ENCODE measurements around the gene GUCA1C. TPM values are rescaled to one million over a fixed set of nuclear protein-coding genes. Genes with fewer than 3 reads are reported as not detected.

The GUCA1C gene
- polyA plus RNA-seq (2012; ENCODE audit: low read depth, missing spikeins) = not detected

DNA sequence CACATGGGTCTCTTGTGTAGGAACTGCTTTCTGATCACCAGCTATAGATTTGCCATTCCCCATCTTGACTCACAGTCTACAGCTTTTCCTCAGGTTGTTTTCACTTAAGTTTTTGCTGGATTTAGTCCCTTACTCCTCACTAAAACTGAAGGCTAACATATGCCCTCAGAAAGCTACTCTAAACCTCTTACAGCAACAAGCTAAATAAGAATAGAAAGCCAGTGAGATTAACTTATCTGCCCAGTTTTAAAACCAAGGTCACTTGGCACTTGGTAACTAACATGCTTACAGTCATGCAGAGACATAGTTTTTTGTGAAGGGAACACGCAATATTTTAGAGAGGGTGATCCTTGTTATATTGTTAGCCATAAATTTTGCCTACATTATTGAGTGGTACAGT lies at the start of gene GUCA1C:
GUCA1C (minus strand) TSS at position 180 of the 400 bp plus-strand sequence; CDS start at position 63, 117 bp downstream.
- FAIRE-seq (no peak), DNase-seq (ENCODE audit: insufficient read length, low spot score) (no peak)
- TF ChIP-seq POLR2A (IDR thresholded peaks at IDR 0.05; ENCODE audit: low read depth, low read length) = no peak
- TF ChIP-seq PAX5 (IDR thresholded peaks at IDR 0.05; ENCODE audit: insufficient read depth, low read length, severe bottlenecking) = no peak
- no peak for TF ChIP-seq TAF1 (IDR thresholded peaks at IDR 0.05; ENCODE audit: low read depth, low read length)
- no peak for TF ChIP-seq SPI1 (IDR thresholded peaks at IDR 0.05; ENCODE audit: low read depth, low read length)
- no peak for TF ChIP-seq POLR2AphosphoS5 (IDR thresholded peaks at IDR 0.05; ENCODE audit: low read depth, low read length)
- no peak for TF ChIP-seq POU2F2 (IDR thresholded peaks at IDR 0.05; ENCODE audit: low read depth, low read length)

DNA sequence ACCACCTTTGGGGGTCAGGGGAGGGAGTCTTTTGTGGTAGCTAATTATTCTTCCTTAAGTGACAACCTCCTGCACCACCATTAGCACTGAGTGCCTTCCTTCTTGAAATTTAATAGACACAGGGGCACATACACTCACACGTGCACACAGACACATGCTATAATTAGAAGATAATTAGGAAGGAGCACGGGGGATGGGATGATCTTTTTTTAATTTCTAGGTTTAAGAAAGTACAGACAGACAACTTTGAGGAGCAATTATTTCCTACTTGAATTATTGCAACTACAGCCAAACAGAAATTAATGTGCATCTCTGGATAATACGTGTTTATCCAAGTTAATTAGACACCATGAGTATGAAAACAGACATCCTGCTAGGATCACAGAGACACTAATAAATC lies 44.8 kb upstream of the GUCA1C start:
- no peak for DNase-seq (ENCODE audit: insufficient read length, low spot score)
- no peak for TF ChIP-seq PAX5 (IDR thresholded peaks at IDR 0.05; ENCODE audit: insufficient read depth, low read length, severe bottlenecking)
- TF ChIP-seq POLR2A (IDR thresholded peaks at IDR 0.05; ENCODE audit: low read depth, low read length) = no peak
- TF ChIP-seq POU2F2 (IDR thresholded peaks at IDR 0.05; ENCODE audit: low read depth, low read length) = no peak
- no peak for TF ChIP-seq POLR2AphosphoS5 (IDR thresholded peaks at IDR 0.05; ENCODE audit: low read depth, low read length)
- no peak for TF ChIP-seq TAF1 (IDR thresholded peaks at IDR 0.05; ENCODE audit: low read depth, low read length)
- TF ChIP-seq SPI1 (IDR thresholded peaks at IDR 0.05; ENCODE audit: low read depth, low read length) = no peak
- FAIRE-seq = no peak

- no peak for DNase-seq (ENCODE audit: insufficient read length, low spot score)
- TF ChIP-seq TAF1 (IDR thresholded peaks at IDR 0.05; ENCODE audit: low read depth, low read length) = no peak
- no peak for TF ChIP-seq POLR2AphosphoS5 (IDR thresholded peaks at IDR 0.05; ENCODE audit: low read depth, low read length)
- TF ChIP-seq POU2F2 (IDR thresholded peaks at IDR 0.05; ENCODE audit: low read depth, low read length) = no peak
- TF ChIP-seq POLR2A (IDR thresholded peaks at IDR 0.05; ENCODE audit: low read depth, low read length) = no peak
- no peak for TF ChIP-seq PAX5 (IDR thresholded peaks at IDR 0.05; ENCODE audit: insufficient read depth, low read length, severe bottlenecking)
- no peak for TF ChIP-seq SPI1 (IDR thresholded peaks at IDR 0.05; ENCODE audit: low read depth, low read length)
- FAIRE-seq = no peak
These were observed 32.2 kb upstream of the GUCA1C start for GRCh38 chr3:108985844-108986243.

GRCh38 chr3:108983051-108983450 lies 29.4 kb upstream of the GUCA1C start:
- no peak for TF ChIP-seq PAX5 (IDR thresholded peaks at IDR 0.05; ENCODE audit: insufficient read depth, low read length, severe bottlenecking)
- no peak for TF ChIP-seq SPI1 (IDR thresholded peaks at IDR 0.05; ENCODE audit: low read depth, low read length)
- TF ChIP-seq POLR2AphosphoS5 (IDR thresholded peaks at IDR 0.05; ENCODE audit: low read depth, low read length) = no peak
- no peak for TF ChIP-seq POLR2A (IDR thresholded peaks at IDR 0.05; ENCODE audit: low read depth, low read length)
- TF ChIP-seq POU2F2 (IDR thresholded peaks at IDR 0.05; ENCODE audit: low read depth, low read length) = no peak
- TF ChIP-seq TAF1 (IDR thresholded peaks at IDR 0.05; ENCODE audit: low read depth, low read length) = no peak
- DNase-seq (ENCODE audit: insufficient read length, low spot score) = no peak
- FAIRE-seq = no peak

- TF ChIP-seq POLR2AphosphoS5 (IDR thresholded peaks at IDR 0.05; ENCODE audit: low read depth, low read length) (no peak), PAX5 (IDR thresholded peaks at IDR 0.05; ENCODE audit: insufficient read depth, low read length, severe bottlenecking) (no peak), POLR2A (IDR thresholded peaks at IDR 0.05; ENCODE audit: low read depth, low read length) (no peak), POU2F2 (IDR thresholded peaks at IDR 0.05; ENCODE audit: low read depth, low read length) (no peak), TAF1 (IDR thresholded peaks at IDR 0.05; ENCODE audit: low read depth, low read length) (no peak), SPI1 (IDR thresholded peaks at IDR 0.05; ENCODE audit: low read depth, low read length) (no peak)
- FAIRE-seq = no peak
- DNase-seq (ENCODE audit: insufficient read length, low spot score) = no peak
These were observed 22.4 kb upstream of the GUCA1C start for GRCh38 chr3:108976058-108976457.

DNA sequence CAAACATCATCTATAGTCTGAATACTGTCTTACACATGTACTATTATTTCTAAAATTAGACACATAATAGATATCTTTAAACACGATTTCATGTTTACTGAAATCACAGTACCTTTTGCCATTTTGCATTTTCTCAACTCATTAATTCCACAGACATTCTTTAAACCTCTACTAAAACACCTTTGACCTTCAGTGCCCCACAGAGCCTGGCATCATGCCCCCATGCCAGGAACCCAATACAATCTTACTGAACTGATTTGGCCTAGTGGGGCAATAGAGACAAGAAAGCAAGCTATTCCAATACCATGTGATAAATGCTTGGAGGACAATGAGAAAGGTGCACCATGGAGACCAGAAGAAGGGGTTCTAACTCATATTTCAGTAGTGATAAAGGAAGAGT lies 19.3 kb upstream of the GUCA1C start:
- no peak for TF ChIP-seq POU2F2 (IDR thresholded peaks at IDR 0.05; ENCODE audit: low read depth, low read length)
- no peak for TF ChIP-seq PAX5 (IDR thresholded peaks at IDR 0.05; ENCODE audit: insufficient read depth, low read length, severe bottlenecking)
- TF ChIP-seq POLR2AphosphoS5 (IDR thresholded peaks at IDR 0.05; ENCODE audit: low read depth, low read length) = no peak
- TF ChIP-seq POLR2A (IDR thresholded peaks at IDR 0.05; ENCODE audit: low read depth, low read length) = no peak
- TF ChIP-seq SPI1 (IDR thresholded peaks at IDR 0.05; ENCODE audit: low read depth, low read length) = no peak
- TF ChIP-seq TAF1 (IDR thresholded peaks at IDR 0.05; ENCODE audit: low read depth, low read length) = no peak
- DNase-seq (ENCODE audit: insufficient read length, low spot score) = no peak
- no peak for FAIRE-seq

DNA sequence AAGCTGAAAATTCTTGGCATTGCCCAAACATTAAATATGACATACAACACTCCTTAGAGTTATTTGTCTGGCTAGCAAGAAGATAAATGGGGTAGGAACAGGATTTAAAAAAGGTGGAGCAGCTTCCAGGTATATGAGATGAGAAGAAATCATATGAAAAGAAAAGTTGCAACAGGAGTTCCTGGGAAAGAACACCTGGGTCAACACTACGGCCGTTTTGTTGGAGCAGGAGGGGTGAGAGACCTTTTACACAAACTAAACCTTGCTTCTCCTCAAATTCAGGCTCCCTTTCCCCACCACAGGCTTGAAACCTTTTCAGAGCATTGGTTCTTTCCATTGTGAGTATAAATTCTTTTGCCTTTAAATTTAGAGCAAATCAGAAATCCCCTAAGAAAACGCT lies 18.8 kb upstream of the GUCA1C start:
- DNase-seq (ENCODE audit: insufficient read length, low spot score) (no peak), FAIRE-seq (no peak)
- TF ChIP-seq POU2F2 (IDR thresholded peaks at IDR 0.05; ENCODE audit: low read depth, low read length) = no peak
- no peak for TF ChIP-seq POLR2A (IDR thresholded peaks at IDR 0.05; ENCODE audit: low read depth, low read length)
- TF ChIP-seq POLR2AphosphoS5 (IDR thresholded peaks at IDR 0.05; ENCODE audit: low read depth, low read length) = no peak
- no peak for TF ChIP-seq SPI1 (IDR thresholded peaks at IDR 0.05; ENCODE audit: low read depth, low read length)
- TF ChIP-seq TAF1 (IDR thresholded peaks at IDR 0.05; ENCODE audit: low read depth, low read length) = no peak
- no peak for TF ChIP-seq PAX5 (IDR thresholded peaks at IDR 0.05; ENCODE audit: insufficient read depth, low read length, severe bottlenecking)

GRCh38 chr3:108970561-108970960 lies 16.9 kb upstream of the GUCA1C start:
- no peak for DNase-seq (ENCODE audit: insufficient read length, low spot score)
- no peak for FAIRE-seq
- no peak for TF ChIP-seq TAF1 (IDR thresholded peaks at IDR 0.05; ENCODE audit: low read depth, low read length)
- no peak for TF ChIP-seq PAX5 (IDR thresholded peaks at IDR 0.05; ENCODE audit: insufficient read depth, low read length, severe bottlenecking)
- TF ChIP-seq SPI1 (IDR thresholded peaks at IDR 0.05; ENCODE audit: low read depth, low read length) = no peak
- no peak for TF ChIP-seq POLR2A (IDR thresholded peaks at IDR 0.05; ENCODE audit: low read depth, low read length)
- TF ChIP-seq POU2F2 (IDR thresholded peaks at IDR 0.05; ENCODE audit: low read depth, low read length) = no peak
- no peak for TF ChIP-seq POLR2AphosphoS5 (IDR thresholded peaks at IDR 0.05; ENCODE audit: low read depth, low read length)

DNA sequence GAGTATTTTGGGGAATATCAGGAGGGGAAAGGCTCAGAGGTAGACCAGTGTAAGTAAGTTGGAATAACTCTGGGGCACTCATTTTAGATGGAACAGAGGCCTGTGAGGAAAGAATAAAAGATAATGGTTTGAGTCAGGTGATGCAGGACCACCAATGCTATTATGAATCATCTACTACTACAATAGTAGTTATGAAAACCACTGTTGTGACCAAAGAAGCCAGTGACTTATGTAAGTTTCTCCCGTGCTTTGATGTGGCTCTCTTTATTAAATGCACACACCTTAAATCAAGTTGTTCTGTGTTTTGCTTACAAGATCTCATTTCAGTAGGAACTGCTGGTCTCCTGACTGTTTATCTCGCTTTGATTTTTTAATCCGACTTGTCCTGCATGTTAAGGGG lies 13.1 kb upstream of the GUCA1C start:
- FAIRE-seq (no peak), DNase-seq (ENCODE audit: insufficient read length, low spot score) (no peak)

DNA sequence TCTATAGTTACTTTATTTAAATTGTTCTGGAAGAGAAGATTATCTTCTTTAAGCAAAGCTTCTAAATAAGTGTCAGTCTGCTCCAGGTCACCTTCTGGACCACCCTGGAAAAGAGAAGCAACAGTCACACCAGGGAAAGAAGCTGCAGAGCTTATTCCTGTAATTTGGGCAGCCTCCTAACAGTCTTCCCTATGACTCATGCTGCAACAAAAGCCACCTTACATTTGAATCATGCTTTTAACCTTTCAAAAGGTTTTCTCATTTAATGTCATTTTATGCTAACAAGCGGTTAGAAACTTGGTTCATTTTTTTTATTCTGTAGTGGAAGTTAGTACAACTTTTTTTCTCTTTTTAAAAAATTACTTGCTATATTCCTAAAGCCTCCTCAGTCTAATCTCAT lies 5.3 kb upstream of the GUCA1C start:
- no peak for DNase-seq (ENCODE audit: insufficient read length, low spot score)
- no peak for FAIRE-seq
- TF ChIP-seq POLR2A (IDR thresholded peaks at IDR 0.05; ENCODE audit: low read depth, low read length) (no peak), POU2F2 (IDR thresholded peaks at IDR 0.05; ENCODE audit: low read depth, low read length) (no peak), TAF1 (IDR thresholded peaks at IDR 0.05; ENCODE audit: low read depth, low read length) (no peak), SPI1 (IDR thresholded peaks at IDR 0.05; ENCODE audit: low read depth, low read length) (no peak), POLR2AphosphoS5 (IDR thresholded peaks at IDR 0.05; ENCODE audit: low read depth, low read length) (no peak), PAX5 (IDR thresholded peaks at IDR 0.05; ENCODE audit: insufficient read depth, low read length, severe bottlenecking) (no peak)

More for the DNA sequence above, 13.1 kb upstream of the GUCA1C start:
- TF ChIP-seq SPI1 (IDR thresholded peaks at IDR 0.05; ENCODE audit: low read depth, low read length) (no peak), POLR2AphosphoS5 (IDR thresholded peaks at IDR 0.05; ENCODE audit: low read depth, low read length) (no peak), PAX5 (IDR thresholded peaks at IDR 0.05; ENCODE audit: insufficient read depth, low read length, severe bottlenecking) (no peak), POU2F2 (IDR thresholded peaks at IDR 0.05; ENCODE audit: low read depth, low read length) (no peak), TAF1 (IDR thresholded peaks at IDR 0.05; ENCODE audit: low read depth, low read length) (no peak), POLR2A (IDR thresholded peaks at IDR 0.05; ENCODE audit: low read depth, low read length) (no peak)
